ENCODE results near the gene DENND1B. TPM values are rescaled to one million over a fixed set of nuclear protein-coding genes. Genes with fewer than 3 reads are reported as not detected.
"Not testable (repeated sequence)": the region's sequence is repeated elsewhere in the genome, so short reads cannot be mapped to it uniquely, and the experiment has no call there.

DENND1B gene
- total and polyA plus RNA-seq, 12 donors, result 1.5 to 36.3 (median 23.1) TPM

DNA sequence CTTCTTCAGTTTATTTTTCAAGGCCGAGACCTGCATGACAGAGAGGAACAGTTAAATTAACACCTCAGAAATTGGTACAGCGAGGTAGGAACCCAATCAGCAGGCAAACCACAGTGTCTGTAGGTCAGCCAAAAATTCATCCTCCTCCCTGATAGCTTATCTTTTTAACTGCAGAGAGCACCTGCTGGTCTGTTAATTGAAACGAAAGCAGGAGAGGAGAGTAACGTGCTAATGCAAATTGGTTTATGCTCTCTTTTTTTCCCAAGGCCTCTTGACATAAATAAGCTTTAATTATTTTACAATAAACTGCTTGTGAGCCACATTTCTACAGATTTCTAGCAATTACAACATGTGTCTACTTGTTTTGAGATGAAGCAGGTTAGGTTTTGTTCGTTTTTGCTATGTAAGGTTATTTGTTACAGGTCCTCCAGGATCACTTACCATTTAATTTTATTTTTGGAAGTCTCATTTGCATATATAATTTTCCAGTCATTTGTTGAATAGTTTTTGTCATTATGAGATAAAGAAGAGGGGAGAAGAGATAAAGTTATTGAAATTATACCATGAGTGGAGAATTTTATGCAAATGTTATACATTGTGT lies 179.9 kb downstream of the DENND1B start:
- TF ChIP-seq CTCF (IDR thresholded peaks at IDR 0.05), result no peak
- WGBS, 2 donors, result 69 to 71% methylated on average over 5 of the region's 5 CpGs
- intact Hi-C loops (cut with DNase I), result no loop called here

GRCh38 chr1:197590687-197591086 lies 184.6 kb downstream of the DENND1B start:
- no peak for DNase-seq
- Histone ChIP-seq H3K4me1 (no peaks in the 10 kb centered on the region), H3K9me3 (no peaks in the 10 kb centered on the region), H3K27me3 (no peaks in the 10 kb centered on the region), H3K27ac (no peak overlapping the region), H3K36me3 (peaks cover 0 to 25% (median 0%) of the 10 kb centered on the region in 9 donors), H3K4me3 (no peak overlapping the region)
- intact Hi-C loops (cut with DNase I), result no loop called here
- no peak for TF ChIP-seq CTCF (IDR thresholded peaks at IDR 0.05)
- ATAC-seq, result no peak
- WGBS, 2 donors, result 97 to 100% methylated on average over 2 of the region's 2 CpGs

More for the DNA sequence above, 179.9 kb downstream of the DENND1B start:
- H3K4me3 ChIP-seq, result no peak overlapping the region
- H3K4me1 ChIP-seq, result no peaks in the 10 kb centered on the region
- ATAC-seq (peak in 1 of 8 donors; percentile 16), DNase-seq (no peak)
- peaks cover 0 to 16% (median 0%) of the 10 kb centered on the region in 9 donors for H3K36me3 ChIP-seq
- H3K27me3 ChIP-seq, result no peaks in the 10 kb centered on the region
- no peaks in the 10 kb centered on the region for H3K9me3 ChIP-seq
- H3K27ac ChIP-seq, result no peak overlapping the region

DNA sequence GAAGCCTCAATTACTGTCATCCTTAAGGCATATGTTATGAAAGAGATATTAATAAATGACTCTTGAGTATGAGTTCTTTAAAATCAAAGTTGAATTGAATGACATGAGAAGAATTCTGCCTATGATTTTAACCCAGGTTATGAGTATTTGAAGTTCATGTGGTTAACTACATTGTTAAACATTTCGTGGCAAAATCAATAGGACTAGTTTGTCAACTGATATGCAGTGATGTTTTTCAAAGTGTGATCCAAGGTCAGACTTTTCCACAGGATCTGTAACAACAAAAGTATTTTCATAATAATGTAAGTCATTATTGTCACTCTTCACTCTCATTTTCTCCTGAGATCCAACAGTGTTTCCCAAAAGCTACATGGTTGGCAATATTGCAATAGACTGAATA lies 189.5 kb downstream of the DENND1B start:
- no peak overlapping the region for H3K27ac ChIP-seq
- WGBS, 2 donors, result 79 to 89% methylated on average over 1 of the region's 1 CpG
- no peaks in the 10 kb centered on the region for H3K4me1 ChIP-seq
- TF ChIP-seq CTCF (IDR thresholded peaks at IDR 0.05), result no peak
- no peak overlapping the region for H3K4me3 ChIP-seq
- DNase-seq (no peak), ATAC-seq (no peak)
- H3K9me3 ChIP-seq, result no peaks in the 10 kb centered on the region
- H3K27me3 ChIP-seq, result no peaks in the 10 kb centered on the region
- peaks cover 0 to 42% (median 0%) of the 10 kb centered on the region in 9 donors for H3K36me3 ChIP-seq
- intact Hi-C loops (cut with DNase I), result no loop called here

GRCh38 chr1:197577580-197577979 lies 197.7 kb downstream of the DENND1B start:
- ATAC-seq (no peak), DNase-seq (no peak)
- peaks cover 0 to 40% (median under 1%) of the 10 kb centered on the region in 9 donors for H3K36me3 ChIP-seq
- intact Hi-C loops (cut with DNase I), result no loop called here
- no peak overlapping the region for H3K4me3 ChIP-seq
- H3K27ac ChIP-seq, result no peak overlapping the region
- TF ChIP-seq CTCF (IDR thresholded peaks at IDR 0.05), result no peak
- WGBS, 2 donors, result 94 to 96% methylated on average over 2 of the region's 2 CpGs
- H3K9me3 ChIP-seq, result peaks cover 0 to 17% (median 3%) of the 10 kb centered on the region in 11 donors
- H3K27me3 ChIP-seq, result no peaks in the 10 kb centered on the region
- no peaks in the 10 kb centered on the region for H3K4me1 ChIP-seq

DNA sequence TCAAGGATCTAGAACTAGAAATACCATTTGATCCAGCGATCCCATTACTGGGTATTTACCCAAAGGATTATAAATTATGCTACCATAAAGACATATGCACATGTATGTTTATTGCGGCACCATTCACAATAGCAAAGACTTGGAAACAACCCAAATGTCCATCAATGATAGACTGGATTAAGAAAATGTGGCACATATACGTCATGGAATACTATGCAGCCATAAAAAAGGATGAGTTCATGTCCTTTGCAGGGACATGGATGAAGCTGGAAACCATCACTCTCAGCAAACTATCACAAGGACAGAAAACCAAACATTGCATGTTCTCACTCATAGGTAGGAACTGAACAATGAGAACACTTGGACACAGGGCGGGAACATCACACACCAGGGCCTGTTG lies 199.7 kb downstream of the DENND1B start:
- H3K27me3 ChIP-seq; H3K4me3 ChIP-seq; intact Hi-C loops (cut with DNase I); H3K27ac ChIP-seq; H3K4me1 ChIP-seq; ATAC-seq; DNase-seq: not testable (repeated sequence)
- Histone ChIP-seq H3K36me3 (peaks cover 0 to 50% (median 3%) of the 10 kb centered on the region in 9 donors), H3K9me3 (peaks cover 0 to 17% (median 3%) of the 10 kb centered on the region in 11 donors)
- 95 to 98% methylated on average over 4 of the region's 4 CpGs for WGBS, 2 donors

All from heart right ventricle (tissue), 16 donors.